ENCODE measurements around the gene NPRL2.

- TF ChIP-seq CTCF (IDR thresholded peaks at IDR 0.05 in 2 of 3, conservative IDR thresholded peaks at IDR 0.05 in 1 of 3; ENCODE audit: borderline replicate concordance in 1 of 3, insufficient read depth in 1 of 3, low read depth in 2 of 3, low read length in 2 of 3) = no peak
- TF ChIP-seq TCF7L2 (IDR thresholded peaks at IDR 0.05; ENCODE audit: borderline replicate concordance, extremely low read depth, insufficient read depth, insufficient read length) = no peak
- TF ChIP-seq EZH2phosphoT487 (IDR thresholded peaks at IDR 0.05; ENCODE audit: borderline replicate concordance) = no peak
- no peak for TF ChIP-seq EZH2 (IDR thresholded peaks at IDR 0.05)
- TF ChIP-seq REST (IDR thresholded peaks at IDR 0.05; ENCODE audit: low read depth) = no peak
- TF ChIP-seq POLR2A (IDR thresholded peaks at IDR 0.05; ENCODE audit: borderline replicate concordance, extremely low read depth, insufficient read depth, insufficient read length) = no peak
- no peak for TF ChIP-seq EGR1 (IDR thresholded peaks at IDR 0.05; ENCODE audit: low read depth)
- TF ChIP-seq ATF3 (IDR thresholded peaks at IDR 0.05) = no peak
- no peak for TF ChIP-seq SRF (IDR thresholded peaks at IDR 0.05; ENCODE audit: low read depth)
- TF ChIP-seq YY1 (IDR thresholded peaks at IDR 0.05; ENCODE audit: extremely low read depth, insufficient replicate concordance, low read depth, low read length) = no peak
- TF ChIP-seq POLR2AphosphoS5 (IDR thresholded peaks at IDR 0.05; ENCODE audit: low read depth, low read length) = no peak
- no peak for TF ChIP-seq FOSL1 (IDR thresholded peaks at IDR 0.05; ENCODE audit: low read depth)
These were observed 51.0 kb downstream of the NPRL2 start for GRCh38 chr3:50299638-50299928.
